CD4-positive, alpha-beta T cell treated with Interleukin-1 beta for 1 hour (primary cell): ENCODE measurements around the gene ACOT8.
A peak's percentile ranks its signal among the peaks of the same experiment; 100 is the strongest.
"Not testable (repeated sequence)": the region's sequence is repeated elsewhere in the genome, so short reads cannot be mapped to it uniquely, and the experiment has no call there.

ENCODE experiments used
- DNase-seq, 2 donors: peaks; one replicate each; pipeline ENCODE4 v3.0.0-alpha.2; 2020 to 2022

Gene ACOT8

DNA sequence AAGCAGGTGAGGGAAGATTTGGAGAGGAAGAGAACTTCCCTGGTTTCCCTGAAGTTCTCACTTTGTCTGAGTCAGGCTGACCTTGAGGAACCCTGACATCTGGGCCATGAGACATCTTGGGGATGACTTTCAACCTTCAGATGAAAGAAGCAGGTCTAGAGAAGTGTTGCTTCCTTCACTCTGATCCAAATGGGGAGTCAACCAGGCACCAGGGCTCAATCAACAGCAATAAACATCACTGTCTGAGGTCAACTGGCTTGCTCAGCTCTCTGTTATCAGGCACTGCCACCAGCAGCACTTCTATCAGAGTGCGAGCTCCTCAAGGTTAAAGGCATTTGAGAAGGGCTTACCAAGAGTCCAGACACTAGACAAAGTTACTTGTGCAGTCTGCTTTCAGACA lies 6.3 kb downstream of the ACOT8 start:
- DNase-seq, result no peak

GRCh38 chr20:45850238-45850637 lies 7.0 kb downstream of the ACOT8 start:
- DNase-seq, result no peak

DNA sequence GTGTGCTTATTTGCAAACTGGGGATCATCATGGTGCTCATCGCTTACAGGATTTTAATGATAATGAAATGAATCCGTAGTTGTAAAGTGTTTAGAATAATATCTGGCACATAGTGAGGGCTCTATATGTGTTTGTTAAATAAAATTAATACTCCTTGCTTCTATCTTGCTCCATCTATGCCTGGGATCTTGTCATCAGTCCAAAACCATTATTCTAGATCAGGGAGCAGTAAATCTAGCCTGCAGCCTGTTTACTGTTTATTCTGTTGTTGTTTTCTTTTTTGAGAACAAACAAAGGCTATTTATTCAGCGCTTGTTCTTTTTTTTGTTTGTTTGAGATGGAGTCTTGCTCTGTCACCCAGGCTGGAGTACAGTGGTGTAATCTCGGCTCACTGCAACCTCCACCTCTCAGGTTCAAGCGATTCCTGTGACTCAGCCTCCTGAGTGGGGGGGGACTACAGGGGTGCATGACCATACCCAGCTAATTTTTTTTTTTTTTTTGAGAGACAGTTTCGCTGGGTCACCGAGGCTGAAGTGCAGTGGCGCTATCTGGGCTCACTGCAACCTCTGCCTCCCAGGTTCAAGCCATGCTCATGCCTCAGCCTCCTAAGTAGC lies 8.1 kb downstream of the ACOT8 start:
- no peak for DNase-seq

DNA sequence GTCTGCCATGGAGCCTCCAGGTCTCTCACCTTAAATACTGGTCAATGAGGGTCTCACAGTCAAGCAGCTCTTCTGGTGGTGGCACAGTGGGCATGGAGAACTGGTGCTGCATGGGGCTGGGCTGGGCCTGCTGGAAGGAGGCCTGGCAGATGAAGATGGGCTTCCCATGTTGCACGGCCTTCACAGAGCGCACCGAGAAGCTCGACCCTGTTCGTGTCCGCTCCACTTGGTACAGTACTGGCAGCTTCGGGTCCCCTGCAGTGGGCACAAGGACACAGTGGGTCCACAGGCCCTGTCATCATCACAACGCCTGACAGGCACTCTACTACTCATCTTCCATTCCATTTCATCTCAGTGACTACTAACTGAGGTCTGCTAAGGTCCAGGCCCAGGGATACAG lies 8.8 kb downstream of the ACOT8 start:
- DNase-seq, result no peak

DNA sequence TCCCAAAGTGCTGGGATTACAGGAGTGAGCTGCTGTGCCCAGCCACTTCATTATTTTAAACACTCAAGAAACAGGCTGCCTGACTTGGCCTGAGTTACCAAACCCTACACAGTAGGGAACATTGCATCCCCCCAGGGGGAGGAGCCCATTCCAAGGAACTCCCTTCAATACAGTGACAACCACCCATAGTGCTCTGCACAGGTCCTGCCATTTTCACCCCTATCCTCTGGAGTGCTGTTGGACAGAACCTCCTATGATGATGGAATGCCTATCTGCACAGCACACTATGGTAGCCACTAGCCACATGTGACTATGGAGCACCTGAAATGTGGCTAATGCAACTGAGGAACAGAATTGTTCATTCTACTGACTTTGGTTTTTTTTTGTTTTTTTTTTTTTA lies 11.7 kb downstream of the ACOT8 start:
- DNase-seq, result no peak

DNA sequence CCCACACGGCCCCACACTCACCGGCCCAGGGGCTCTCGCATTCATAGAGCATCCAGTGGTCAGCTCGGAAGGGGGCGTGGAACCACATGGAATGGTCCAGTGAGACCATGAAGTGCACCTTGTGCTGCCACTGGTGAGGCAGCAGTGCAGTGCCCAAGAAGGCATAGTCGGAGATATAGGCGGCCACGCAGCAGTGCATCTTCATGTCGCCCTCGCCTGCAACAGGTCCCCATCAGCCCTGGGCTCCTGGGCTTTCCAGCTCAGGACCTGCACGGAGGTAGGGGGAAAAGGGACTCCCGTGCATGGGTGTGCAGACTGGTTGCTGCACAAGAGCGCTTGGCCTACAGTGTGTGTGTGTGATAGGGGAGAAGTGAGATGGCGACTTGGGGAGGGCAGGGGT lies 13.7 kb downstream of the ACOT8 start:
- DNase-seq, result no peak

DNA sequence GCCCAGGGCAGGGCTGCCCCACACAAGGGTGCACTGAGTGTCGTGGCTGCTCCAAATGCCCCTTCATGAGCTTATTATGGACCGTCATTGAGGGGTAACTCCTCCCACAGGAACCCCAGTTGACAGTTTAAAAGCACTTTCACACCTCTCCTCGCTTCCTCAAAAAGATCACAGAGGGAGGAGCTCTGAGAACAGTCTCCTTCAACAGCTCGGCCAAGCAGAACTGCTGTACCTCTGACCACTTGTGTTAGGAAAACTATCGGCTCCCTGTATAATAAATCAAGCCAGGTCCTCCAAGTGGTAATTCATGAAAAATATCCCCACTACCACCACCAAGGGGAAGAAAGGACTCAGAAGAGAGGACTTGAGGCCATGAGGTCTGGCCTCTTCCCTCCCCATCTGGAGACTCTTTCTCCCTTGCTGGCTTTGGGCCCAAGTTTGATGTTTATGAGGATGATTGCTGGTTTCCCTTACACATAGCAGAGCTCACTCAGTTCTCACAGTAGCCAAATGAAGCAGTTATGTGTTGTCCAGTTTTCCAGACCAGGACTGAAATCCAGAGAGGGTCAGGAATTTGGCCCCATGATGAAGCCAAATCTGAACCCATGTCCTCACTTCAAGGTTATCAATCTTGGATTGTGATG lies 14.9 kb downstream of the ACOT8 start:
- peak in 1 of 2 donors; percentile 20 for DNase-seq

GRCh38 chr20:45841407-45842129 lies 15.6 kb downstream of the ACOT8 start:
- DNase-seq, result no peak

GRCh38 chr20:45840700-45841198 lies 16.4 kb downstream of the ACOT8 start:
- no peak for DNase-seq

DNA sequence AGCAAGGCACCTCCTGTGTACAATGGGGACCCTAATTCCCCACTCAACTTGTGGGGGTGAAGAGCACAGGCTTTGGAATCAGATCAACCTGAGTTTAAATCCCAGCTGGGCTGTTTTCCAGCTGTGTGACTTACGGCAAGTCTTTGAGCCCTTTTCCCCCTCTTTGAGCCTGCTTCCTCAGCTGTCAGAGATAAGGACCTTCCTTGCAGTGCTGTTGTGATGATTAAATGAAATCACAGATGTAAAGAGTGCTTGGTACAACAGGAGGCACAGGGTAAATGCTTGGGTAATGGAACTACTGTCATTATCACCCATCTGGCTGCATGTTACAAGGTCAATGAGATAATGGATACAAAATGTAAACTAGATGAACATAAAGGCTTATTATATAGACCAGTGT lies 20.4 kb downstream of the ACOT8 start:
- no peak for DNase-seq

DNA sequence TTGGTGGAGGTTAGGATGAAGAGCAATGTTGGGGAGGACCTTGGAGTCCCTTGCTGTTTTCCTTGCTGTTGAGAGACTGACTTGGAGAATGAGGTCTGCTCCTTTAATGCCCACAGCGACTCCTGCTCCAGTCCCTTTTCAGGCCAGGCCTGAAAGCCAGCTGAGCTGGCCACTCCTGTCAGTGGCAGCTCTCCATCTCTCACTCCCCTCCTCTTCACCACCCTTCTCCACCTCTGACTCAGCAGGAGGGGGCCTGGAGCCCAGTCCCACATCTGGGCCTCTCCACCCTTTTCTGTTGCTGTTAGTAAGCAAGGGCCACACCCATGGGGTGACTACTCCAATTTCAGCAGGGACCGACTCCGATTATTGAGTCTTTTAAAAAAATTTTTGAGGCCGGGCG lies 21.4 kb downstream of the ACOT8 start:
- no peak for DNase-seq

DNA sequence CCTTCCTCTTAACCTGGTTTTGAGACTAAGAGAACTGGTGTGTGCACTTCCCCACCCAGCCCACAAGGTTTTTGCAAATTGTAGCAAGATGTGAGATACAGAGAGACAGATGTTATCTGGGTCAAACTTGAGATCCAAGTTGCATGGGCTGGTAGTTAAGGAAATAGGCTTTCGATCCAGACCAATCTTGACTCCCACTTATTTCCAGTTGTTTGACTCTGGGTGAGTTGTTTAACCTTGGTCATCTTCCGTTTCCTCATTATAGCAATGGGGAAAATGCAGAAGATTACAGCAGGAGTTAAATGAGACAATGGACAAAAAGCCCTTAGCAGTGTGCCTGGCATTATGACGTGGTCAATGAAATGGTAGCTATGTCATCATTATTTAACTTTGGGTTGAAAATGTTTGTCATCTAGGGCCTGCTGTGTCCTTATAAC lies 21.8 kb downstream of the ACOT8 start:
- DNase-seq, result no peak

DNA sequence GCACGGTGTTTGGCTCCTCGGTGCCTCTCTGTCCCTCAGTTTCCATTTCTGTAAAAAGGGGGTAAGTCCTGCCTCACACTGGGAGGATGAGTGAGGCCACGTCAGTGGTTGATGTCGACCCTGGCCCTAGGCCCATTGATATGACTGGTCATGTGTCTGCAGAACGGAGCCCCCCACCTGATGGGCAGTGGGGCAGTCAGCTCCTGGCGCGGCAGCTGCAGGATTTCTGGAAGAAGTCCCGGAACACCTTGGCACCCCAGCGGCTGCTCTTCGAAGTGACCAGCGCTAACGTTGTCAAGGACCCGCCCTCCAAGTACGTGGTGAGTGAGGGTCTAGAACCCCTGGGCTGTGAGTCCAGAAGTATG lies 22.4 kb downstream of the ACOT8 start:
- no peak for DNase-seq

GRCh38 chr20:45833883-45834796 lies 23.1 kb downstream of the ACOT8 start:
- peak; percentile 47 to 48 for DNase-seq

GRCh38 chr20:45833030-45833882 lies 23.9 kb downstream of the ACOT8 start, which contains the start of gene SNX21:
Gene SNX21, plus strand, starts transcription at chr20:45833799. Its CDS starts 121 bp downstream, at chr20:45833920.
- DNase-seq, result peak; percentile 6 to 22

DNA sequence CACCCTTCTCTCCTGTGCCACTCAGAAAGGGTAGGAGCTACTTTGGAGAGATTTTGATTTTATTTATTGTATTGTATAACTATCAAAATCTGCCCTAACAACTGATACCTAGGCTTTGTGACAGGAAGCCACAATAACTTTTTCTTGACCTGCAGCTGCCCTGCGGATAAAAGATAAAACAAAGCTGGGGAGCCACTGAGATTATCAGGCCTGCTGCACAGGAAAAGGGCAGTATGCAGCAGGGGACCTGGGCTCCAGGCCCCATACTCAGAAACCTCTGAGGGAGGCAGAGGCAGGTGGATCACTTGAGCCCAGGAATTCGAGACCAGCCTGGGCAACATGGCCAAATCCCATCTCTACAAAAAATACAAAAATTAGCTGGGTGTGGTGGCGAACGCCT lies 24.6 kb downstream of the ACOT8 start:
- DNase-seq, result no peak

GRCh38 chr20:45829673-45830106 lies 27.5 kb downstream of the ACOT8 start:
- DNase-seq, result not testable (repeated sequence)

DNA sequence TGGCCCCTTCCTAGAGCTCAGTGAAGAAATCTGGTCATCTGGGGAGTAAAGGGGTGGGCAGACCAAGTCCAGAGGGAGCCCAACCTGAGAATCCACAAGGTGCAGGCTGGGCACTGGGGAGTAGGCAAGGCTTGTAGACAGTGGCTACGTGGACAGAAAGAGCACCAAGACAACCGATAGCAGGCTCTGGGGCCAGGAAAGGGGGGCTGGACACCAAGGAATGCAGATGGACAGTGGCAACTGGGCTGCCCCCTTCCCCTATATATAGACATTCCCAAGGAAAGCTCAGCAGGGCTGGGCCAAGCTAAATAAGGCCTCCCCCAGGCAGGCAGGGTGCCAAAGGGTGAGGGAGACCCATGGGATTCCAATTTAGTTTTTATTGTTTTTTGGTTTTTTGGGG lies 28.6 kb downstream of the ACOT8 start:
- no peak for DNase-seq

DNA sequence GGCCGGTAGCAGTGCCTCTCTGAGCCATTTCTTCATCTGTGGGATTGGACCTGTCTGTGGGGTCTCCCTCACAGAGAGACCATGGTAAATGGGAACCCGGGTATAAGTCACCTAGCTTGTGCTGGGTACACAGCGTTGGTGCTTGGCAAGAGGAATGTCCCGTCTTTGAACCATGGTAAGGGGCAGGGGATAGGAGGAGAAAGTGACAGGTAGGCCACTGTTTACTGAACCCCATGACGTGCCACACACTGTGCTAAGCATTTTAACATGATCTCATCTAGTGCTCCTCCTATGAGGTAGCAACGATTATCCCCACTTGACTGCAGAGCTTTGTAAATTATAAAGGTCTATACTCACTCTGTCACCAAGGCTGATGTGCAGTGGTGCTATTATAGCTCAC lies 29.5 kb downstream of the ACOT8 start:
- DNase-seq, result no peak

- no peak for DNase-seq
Observed at GRCh38 chr20:45827030-45827652, 30.1 kb downstream of the ACOT8 start, which contains the start of gene TNNC2. Gene TNNC2, minus strand, starts transcription at chr20:45827312. Its CDS starts 64 bp downstream, at chr20:45827248.

GRCh38 chr20:45826381-45827019 lies 30.7 kb downstream of the ACOT8 start:
- DNase-seq, result no peak
